ENCODE results near the gene RPS6KC1. TPM values are rescaled to one million over a fixed set of nuclear protein-coding genes. Genes with fewer than 3 reads are reported as not detected.

RPS6KC1 gene
- total RNA-seq, 1 donor from 2014 or later, result 13.0 TPM

DNA sequence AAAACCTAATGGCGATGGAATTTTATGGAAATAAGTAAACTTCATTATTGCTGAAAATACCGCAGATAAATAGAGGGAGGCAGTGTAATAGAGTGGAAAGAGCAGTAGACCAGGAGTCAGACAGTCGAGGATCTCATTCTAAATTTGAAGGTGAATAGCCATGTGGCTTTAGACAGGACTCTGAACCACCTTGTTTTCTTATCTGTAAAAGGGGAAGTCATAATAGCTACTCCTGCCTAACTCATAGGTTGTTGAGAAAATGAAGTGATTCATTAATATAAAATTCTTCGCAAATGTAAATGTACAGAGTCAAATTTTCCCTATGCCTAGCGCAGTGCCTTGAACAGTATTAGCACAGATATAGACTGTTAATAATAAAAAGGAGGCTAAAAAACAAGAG, 14.8 kb downstream of the RPS6KC1 start:
- TF ChIP-seq, protein P1, sequence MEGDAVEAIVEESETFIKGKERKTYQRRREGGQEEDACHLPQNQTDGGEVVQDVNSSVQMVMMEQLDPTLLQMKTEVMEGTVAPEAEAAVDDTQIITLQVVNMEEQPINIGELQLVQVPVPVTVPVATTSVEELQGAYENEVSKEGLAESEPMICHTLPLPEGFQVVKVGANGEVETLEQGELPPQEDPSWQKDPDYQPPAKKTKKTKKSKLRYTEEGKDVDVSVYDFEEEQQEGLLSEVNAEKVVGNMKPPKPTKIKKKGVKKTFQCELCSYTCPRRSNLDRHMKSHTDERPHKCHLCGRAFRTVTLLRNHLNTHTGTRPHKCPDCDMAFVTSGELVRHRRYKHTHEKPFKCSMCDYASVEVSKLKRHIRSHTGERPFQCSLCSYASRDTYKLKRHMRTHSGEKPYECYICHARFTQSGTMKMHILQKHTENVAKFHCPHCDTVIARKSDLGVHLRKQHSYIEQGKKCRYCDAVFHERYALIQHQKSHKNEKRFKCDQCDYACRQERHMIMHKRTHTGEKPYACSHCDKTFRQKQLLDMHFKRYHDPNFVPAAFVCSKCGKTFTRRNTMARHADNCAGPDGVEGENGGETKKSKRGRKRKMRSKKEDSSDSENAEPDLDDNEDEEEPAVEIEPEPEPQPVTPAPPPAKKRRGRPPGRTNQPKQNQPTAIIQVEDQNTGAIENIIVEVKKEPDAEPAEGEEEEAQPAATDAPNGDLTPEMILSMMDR (IDR thresholded peaks at IDR 0.05), result no peak
- Mint-ChIP-seq H3K4me1 (peaks cover 21% of the 10 kb centered on the region), H3K9me3 (no peaks in the 10 kb centered on the region), H3K4me3 (no peak overlapping the region), H3K27me3 (no peaks in the 10 kb centered on the region), H3K36me3 (ENCODE audit: low read depth) (no peaks in the 10 kb centered on the region), H3K27ac (no peak overlapping the region)
- no peak for DNase-seq
- POLR2A ChIA-PET, result no interaction called here
- intact Hi-C loops (cut with micrococcal nuclease), result no loop called here
- CTCF ChIA-PET, result no interaction called here
- ATAC-seq (ENCODE audit: low read depth), result no peak

DNA sequence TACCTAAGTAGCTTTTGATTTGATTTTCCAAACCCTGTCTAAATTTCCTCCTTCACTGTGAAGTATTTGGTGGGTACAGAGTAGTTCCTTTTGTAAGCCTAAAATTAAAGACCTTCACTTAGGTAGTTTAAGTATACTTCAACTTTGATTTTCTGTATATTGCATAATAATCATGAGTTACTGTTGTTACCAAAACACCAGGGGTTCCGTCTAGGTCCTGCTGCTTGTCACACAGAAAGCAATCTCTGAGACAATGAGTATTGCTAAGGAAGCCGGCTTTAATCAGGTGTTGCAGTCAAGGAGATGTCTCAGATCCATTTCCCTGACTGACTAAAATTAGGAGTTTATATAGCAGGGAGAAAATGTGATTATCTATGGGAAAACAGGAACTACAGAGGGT, 15.3 kb downstream of the RPS6KC1 start:
- ATAC-seq (ENCODE audit: low read depth) (no peak), DNase-seq (no peak)
- Mint-ChIP-seq H3K27me3 (no peaks in the 10 kb centered on the region), H3K9me3 (no peaks in the 10 kb centered on the region), H3K4me1 (peaks cover 22% of the 10 kb centered on the region), H3K36me3 (ENCODE audit: low read depth) (no peaks in the 10 kb centered on the region), H3K27ac (no peak overlapping the region), H3K4me3 (no peak overlapping the region)
- ChIA-PET CTCF (no interaction called here), POLR2A (no interaction called here)
- TF ChIP-seq, protein P1 (IDR thresholded peaks at IDR 0.05), result no peak
- intact Hi-C loops (cut with micrococcal nuclease), result no loop called here

DNA sequence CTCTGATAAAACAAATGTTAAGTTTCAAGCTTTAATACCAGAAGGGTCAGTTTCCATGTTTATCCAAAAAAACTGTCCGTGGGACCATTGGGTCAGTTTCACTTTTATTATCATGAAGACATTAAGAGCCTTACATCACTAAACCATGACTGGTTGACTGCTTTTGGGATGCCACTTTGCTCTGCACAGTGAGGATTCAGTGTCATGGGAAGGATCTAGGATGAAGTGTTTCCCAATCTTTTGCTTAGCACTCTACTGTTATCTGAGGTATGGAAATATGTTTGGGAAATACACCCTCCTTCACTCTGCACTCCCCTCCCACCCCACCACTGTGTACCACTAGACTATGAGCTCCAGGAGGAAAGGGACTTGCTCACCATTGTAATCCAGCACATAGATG, 16.3 kb downstream of the RPS6KC1 start:
- ChIA-PET CTCF (no interaction called here), POLR2A (interaction anchor here (0.5 kb wide), 1 partner anchor 22 kb away, joined by 3 read pairs; no protein-coding TSS in a partner anchor)
- H3K4me1 Mint-ChIP-seq, result peaks cover 22% of the 10 kb centered on the region
- H3K27ac Mint-ChIP-seq, result no peak overlapping the region
- no peak overlapping the region for H3K4me3 Mint-ChIP-seq
- DNase-seq, result no peak
- no peaks in the 10 kb centered on the region for H3K27me3 Mint-ChIP-seq
- intact Hi-C loops (cut with micrococcal nuclease), result no loop called here
- H3K9me3 Mint-ChIP-seq, result no peaks in the 10 kb centered on the region
- TF ChIP-seq, protein P1 (IDR thresholded peaks at IDR 0.05), result no peak
- no peaks in the 10 kb centered on the region for H3K36me3 Mint-ChIP-seq (ENCODE audit: low read depth)
- no peak for ATAC-seq (ENCODE audit: low read depth)

DNA sequence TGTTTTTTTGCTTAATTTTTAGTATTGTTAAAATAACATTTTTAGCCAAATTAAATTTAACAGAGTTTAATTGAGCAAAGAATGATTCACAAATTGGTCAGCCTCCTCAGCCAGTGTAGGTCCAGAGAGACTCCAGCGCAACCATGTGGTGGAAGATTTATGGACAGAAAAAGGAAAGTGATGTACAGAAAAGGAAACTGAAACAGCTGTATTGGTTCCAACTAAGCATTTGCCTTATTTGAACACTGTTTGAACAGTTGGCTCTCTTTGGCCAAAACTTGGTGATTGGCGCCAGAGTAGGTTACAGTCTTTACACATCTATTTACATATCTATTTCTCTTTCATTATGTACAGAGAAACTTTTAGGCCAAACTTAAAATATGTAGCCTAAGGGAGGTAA, 19.4 kb downstream of the RPS6KC1 start:
- Mint-ChIP-seq H3K36me3 (ENCODE audit: low read depth) (peaks cover 9% of the 10 kb centered on the region), H3K9me3 (no peaks in the 10 kb centered on the region), H3K4me3 (no peak overlapping the region), H3K4me1 (peaks cover 20% of the 10 kb centered on the region), H3K27me3 (no peaks in the 10 kb centered on the region), H3K27ac (no peak overlapping the region)
- intact Hi-C loops (cut with micrococcal nuclease), result no loop called here
- POLR2A ChIA-PET, result interaction anchor here (1.4 kb wide), 1 partner anchor 19 kb away, joined by 4 read pairs; the partner anchor contains the start of gene RPS6KC1
- CTCF ChIA-PET, result interaction anchor here (0.6 kb wide), 1 partner anchor 80 kb away, joined by 3 read pairs; no protein-coding TSS in a partner anchor
- ATAC-seq (ENCODE audit: low read depth), result peak; percentile 52
- no peak for DNase-seq
- TF ChIP-seq, protein P1 (IDR thresholded peaks at IDR 0.05), result no peak

DNA sequence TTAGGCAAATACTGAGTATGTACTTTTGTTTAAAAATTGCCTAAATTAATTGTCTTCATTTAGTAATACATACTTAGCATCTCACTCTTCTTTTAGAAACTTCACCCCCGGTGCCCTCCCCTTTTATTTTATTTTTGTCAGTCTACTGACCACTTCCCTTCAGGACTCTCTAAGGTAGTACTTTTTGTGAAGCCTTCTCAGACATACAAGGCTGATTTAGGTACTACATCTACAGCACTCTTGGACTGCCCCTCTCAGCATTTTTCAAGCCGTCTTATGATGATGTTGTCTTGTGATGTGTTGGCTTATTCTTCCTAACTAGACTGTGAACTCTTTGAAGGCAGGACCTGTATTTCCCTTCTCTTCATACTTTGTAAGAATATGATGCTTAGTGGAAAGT, 24.7 kb downstream of the RPS6KC1 start:
- Mint-ChIP-seq H3K27me3 (no peaks in the 10 kb centered on the region), H3K9me3 (no peaks in the 10 kb centered on the region), H3K4me1 (peaks cover 5% of the 10 kb centered on the region), H3K36me3 (ENCODE audit: low read depth) (peaks cover 13% of the 10 kb centered on the region), H3K27ac (no peak overlapping the region), H3K4me3 (no peak overlapping the region)
- ATAC-seq (ENCODE audit: low read depth) (no peak), DNase-seq (no peak)
- intact Hi-C loops (cut with micrococcal nuclease), result no loop called here
- ChIA-PET POLR2A (no interaction called here), CTCF (no interaction called here)
- TF ChIP-seq, protein P1 (IDR thresholded peaks at IDR 0.05), result no peak

All from activated B cell treated with CpG ODN at 0.5 μM for 24 hours (primary cell).